Skeletal muscle satellite cell (primary cell): ENCODE measurements around the gene SIGLEC15.

Experiments used
- H3K27me3 ChIP-seq: 2 replicates; pipeline ENCODE4 v1.7.0; 2013; ENCODE audit warnings: low read length; ENCODE audit not compliant: control insufficient read depth, insufficient read depth
- H3K36me3 ChIP-seq: 2 replicates; pipeline ENCODE4 v1.7.0; 2013; ENCODE audit warnings: mild to moderate bottlenecking, control low read depth, low read length; ENCODE audit not compliant: insufficient read depth
- H3K4me1 ChIP-seq: 2 replicates; pipeline ENCODE4 v1.7.0; 2013; ENCODE audit warnings: low read length; ENCODE audit not compliant: control insufficient read depth, insufficient read depth
- H3K4me2 ChIP-seq: 2 replicates; pipeline ENCODE4 v1.7.0; 2013; ENCODE audit warnings: mild to moderate bottlenecking, low read length
- H3K4me3 ChIP-seq: 2 replicates; pipeline ENCODE4 v1.7.0; 2013; ENCODE audit warnings: low read length
- H3K9ac ChIP-seq: 2 replicates; pipeline ENCODE4 v1.7.0; 2013; ENCODE audit warnings: mild to moderate bottlenecking, low read depth, low read length, moderate library complexity
- H3K9me3 ChIP-seq: replicated peaks from 2 replicates; pipeline ENCODE4 v1.7.0; 2013; ENCODE audit warnings: mild to moderate bottlenecking, control low read depth, low read length

SIGLEC15 gene

DNA sequence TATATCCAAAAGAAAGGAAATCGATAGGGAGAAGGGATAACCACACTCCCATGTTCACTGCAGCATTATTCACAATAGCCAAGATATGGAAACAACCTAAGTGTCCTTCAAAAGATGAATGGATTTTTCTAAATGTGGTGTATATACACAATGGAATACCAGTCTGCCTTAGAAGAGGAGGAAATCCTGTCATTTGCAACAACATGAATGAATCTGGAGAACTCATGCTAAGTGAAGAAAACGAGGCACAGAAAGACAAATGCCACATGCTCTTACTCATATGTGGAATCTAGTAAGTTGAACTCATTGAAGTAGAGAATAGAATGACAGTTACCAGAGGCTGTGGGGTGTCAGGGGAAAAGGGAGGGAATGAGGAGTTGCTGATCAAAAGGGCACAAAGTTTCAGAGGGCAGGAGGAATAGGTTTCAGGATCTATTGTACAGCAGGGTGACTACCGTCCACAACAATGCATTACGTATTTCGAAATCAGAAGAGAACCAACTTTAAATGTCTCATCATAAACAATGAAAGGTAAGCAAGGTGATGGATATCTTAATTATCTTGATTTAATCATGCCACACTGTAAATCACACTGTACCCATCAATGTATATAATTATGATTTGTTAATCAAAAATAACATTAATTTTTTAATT lies 46.1 kb downstream of the SIGLEC15 start:
- no peak overlapping the region for H3K9ac ChIP-seq
- no peak overlapping the region for H3K4me2 ChIP-seq
- no peak overlapping the region for H3K4me3 ChIP-seq
- peaks cover 77% of the 10 kb centered on the region for H3K36me3 ChIP-seq
- no peaks in the 10 kb centered on the region for H3K9me3 ChIP-seq
- H3K27me3 ChIP-seq: no peaks in the 10 kb centered on the region
- peaks cover 5% of the 10 kb centered on the region for H3K4me1 ChIP-seq

- no peak overlapping the region for H3K4me3 ChIP-seq
- H3K4me2 ChIP-seq: no peak overlapping the region
- peaks cover 5% of the 10 kb centered on the region for H3K4me1 ChIP-seq
- H3K9me3 ChIP-seq: no peaks in the 10 kb centered on the region
- H3K27me3 ChIP-seq: no peaks in the 10 kb centered on the region
- peaks cover 80% of the 10 kb centered on the region for H3K36me3 ChIP-seq
- H3K9ac ChIP-seq: no peak overlapping the region
Measured at GRCh38 chr18:45874491-45875184, 49.2 kb downstream of the SIGLEC15 start.

GRCh38 chr18:45876161-45876560 lies 50.7 kb downstream of the SIGLEC15 start:
- peaks cover 5% of the 10 kb centered on the region for H3K4me1 ChIP-seq
- H3K27me3 ChIP-seq: no peaks in the 10 kb centered on the region
- no peak overlapping the region for H3K4me3 ChIP-seq
- no peaks in the 10 kb centered on the region for H3K9me3 ChIP-seq
- H3K4me2 ChIP-seq: no peak overlapping the region
- H3K36me3 ChIP-seq: peaks cover 74% of the 10 kb centered on the region
- H3K9ac ChIP-seq: no peak overlapping the region

DNA sequence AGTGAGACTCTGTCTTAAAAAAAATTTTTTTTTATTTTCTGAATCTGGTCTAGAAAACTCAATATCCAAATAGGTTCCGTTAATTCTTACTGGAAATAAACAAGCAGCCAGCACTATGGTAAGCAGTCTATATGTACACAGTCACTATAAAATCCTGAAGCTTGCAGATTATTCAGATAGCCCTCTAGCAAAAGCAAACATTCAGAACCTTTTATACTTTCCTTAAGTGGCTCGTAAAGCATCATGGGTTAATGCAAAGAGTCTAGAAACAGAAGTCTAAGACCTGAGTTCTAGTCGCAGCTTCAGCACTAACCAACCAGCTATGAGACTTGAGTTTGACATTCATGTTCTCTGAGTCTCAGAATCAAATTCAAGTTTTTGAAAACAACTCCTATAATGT lies 51.9 kb downstream of the SIGLEC15 start:
- Histone ChIP-seq H3K9me3 (no peaks in the 10 kb centered on the region), H3K9ac (no peak overlapping the region), H3K4me2 (no peak overlapping the region), H3K4me1 (peaks cover 5% of the 10 kb centered on the region), H3K27me3 (no peaks in the 10 kb centered on the region), H3K36me3 (peaks cover 83% of the 10 kb centered on the region), H3K4me3 (no peak overlapping the region)

DNA sequence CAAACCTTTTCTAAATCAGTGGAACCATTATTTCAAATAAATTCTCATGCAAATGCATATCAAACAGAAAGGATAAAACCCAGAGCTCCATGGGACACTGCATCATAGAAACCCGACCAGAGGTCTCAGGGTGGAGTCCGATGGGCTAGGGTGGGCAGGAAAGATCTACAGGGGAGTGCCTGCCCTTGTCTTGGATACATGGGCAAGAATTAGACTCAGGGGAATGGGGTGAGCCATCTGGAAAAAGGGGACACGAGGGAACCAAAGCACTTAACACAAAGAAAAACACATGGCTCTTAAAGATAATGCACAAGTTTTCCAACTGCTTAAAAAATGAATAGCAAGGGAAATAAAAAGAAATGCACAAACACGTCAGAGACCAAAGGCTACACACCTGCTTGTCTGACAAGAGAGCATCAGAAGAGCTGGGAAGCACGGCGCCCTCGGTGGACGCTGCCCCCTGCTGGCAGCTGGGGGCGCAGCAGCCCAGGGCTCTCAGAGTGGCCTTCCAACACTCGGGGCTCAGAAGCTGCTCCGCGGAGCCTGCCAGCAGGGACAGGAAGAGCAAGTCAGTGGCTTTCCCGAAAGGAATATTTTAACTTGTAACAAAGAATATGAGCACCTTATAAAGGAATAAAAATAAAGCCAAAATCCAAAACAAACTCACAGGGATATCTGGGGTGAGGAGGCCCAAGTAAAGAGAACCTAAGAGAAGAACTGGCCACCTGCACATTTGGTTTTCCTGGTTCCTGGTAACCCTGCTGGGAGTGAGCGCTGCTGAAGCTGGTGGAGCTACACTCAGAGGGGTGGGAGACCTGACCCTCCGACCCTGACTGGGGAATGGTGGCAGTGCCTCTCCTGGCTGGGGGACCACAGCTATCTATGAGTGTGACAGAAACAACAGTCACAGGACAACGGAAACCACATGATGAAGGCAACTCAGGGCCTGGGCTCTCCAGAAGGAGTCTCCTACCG lies 54.5 kb downstream of the SIGLEC15 start:
- H3K4me1 ChIP-seq: peaks cover 5% of the 10 kb centered on the region

GRCh38 chr18:45880876-45881558 lies 55.5 kb downstream of the SIGLEC15 start:
- Histone ChIP-seq H3K4me3 (no peak overlapping the region), H3K9me3 (no peaks in the 10 kb centered on the region), H3K27me3 (no peaks in the 10 kb centered on the region), H3K36me3 (peaks cover 78% of the 10 kb centered on the region), H3K9ac (no peak overlapping the region), H3K4me1 (peaks cover 4% of the 10 kb centered on the region), H3K4me2 (no peak overlapping the region)

More for the DNA sequence above, 54.5 kb downstream of the SIGLEC15 start:
- H3K4me2 ChIP-seq: no peak overlapping the region
- H3K9me3 ChIP-seq: no peaks in the 10 kb centered on the region
- H3K9ac ChIP-seq: no peak overlapping the region
- no peak overlapping the region for H3K4me3 ChIP-seq
- no peaks in the 10 kb centered on the region for H3K27me3 ChIP-seq
- peaks cover 80% of the 10 kb centered on the region for H3K36me3 ChIP-seq

GRCh38 chr18:45887585-45887984 lies 62.1 kb downstream of the SIGLEC15 start:
- H3K4me2 ChIP-seq: no peak overlapping the region
- H3K27me3 ChIP-seq: no peaks in the 10 kb centered on the region
- H3K36me3 ChIP-seq: peaks cover 73% of the 10 kb centered on the region

GRCh38 chr18:45889419-45890064 lies 64.1 kb downstream of the SIGLEC15 start:
- no peak overlapping the region for H3K4me2 ChIP-seq
- no peak overlapping the region for H3K4me3 ChIP-seq
- no peaks in the 10 kb centered on the region for H3K4me1 ChIP-seq
- peaks cover 74% of the 10 kb centered on the region for H3K36me3 ChIP-seq
- no peak overlapping the region for H3K9ac ChIP-seq
- no peaks in the 10 kb centered on the region for H3K27me3 ChIP-seq
- no peaks in the 10 kb centered on the region for H3K9me3 ChIP-seq

More at GRCh38 chr18:45887585-45887984, 62.1 kb downstream of the SIGLEC15 start:
- no peak overlapping the region for H3K9ac ChIP-seq
- no peaks in the 10 kb centered on the region for H3K9me3 ChIP-seq
- H3K4me3 ChIP-seq: no peak overlapping the region
- H3K4me1 ChIP-seq: no peaks in the 10 kb centered on the region

- H3K36me3 ChIP-seq: peaks cover 77% of the 10 kb centered on the region
Measured at GRCh38 chr18:45890606-45891005, 65.1 kb downstream of the SIGLEC15 start.

DNA sequence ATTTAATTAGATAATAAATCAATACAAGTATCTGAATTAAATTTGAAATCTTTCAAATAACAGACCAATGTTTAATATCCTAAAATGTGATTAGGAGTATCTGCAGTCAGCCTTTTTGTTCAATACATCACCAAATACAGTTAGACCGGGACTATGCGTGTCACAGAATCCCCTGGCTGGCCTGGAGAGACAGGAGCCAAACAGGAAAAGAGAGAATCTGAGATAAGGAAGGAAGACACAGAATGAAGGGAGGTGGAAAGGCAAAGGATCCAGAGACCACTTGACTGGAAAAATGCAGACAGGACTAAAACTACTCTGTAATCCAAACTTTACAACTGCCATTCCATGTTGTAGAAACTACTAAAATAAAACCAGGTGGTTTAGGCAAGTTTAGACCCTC lies 66.3 kb downstream of the SIGLEC15 start:
- H3K9me3 ChIP-seq: no peaks in the 10 kb centered on the region
- no peak overlapping the region for H3K9ac ChIP-seq
- no peaks in the 10 kb centered on the region for H3K27me3 ChIP-seq
- no peak overlapping the region for H3K4me3 ChIP-seq
- H3K4me1 ChIP-seq: no peaks in the 10 kb centered on the region
- peaks cover 75% of the 10 kb centered on the region for H3K36me3 ChIP-seq
- no peak overlapping the region for H3K4me2 ChIP-seq

More at GRCh38 chr18:45890606-45891005, 65.1 kb downstream of the SIGLEC15 start:
- H3K9me3 ChIP-seq: no peaks in the 10 kb centered on the region
- H3K9ac ChIP-seq: no peak overlapping the region
- no peak overlapping the region for H3K4me3 ChIP-seq
- H3K4me2 ChIP-seq: no peak overlapping the region
- H3K27me3 ChIP-seq: no peaks in the 10 kb centered on the region
- H3K4me1 ChIP-seq: no peaks in the 10 kb centered on the region
